HG03575 (cell line): ENCODE results near the gene SUSD4.
"Not testable (repeated sequence)": the region's sequence is repeated elsewhere in the genome, so short reads cannot be mapped to it uniquely, and the experiment has no call there.

Experiments used
- ATAC-seq: cut with Tn5 transposase; IDR thresholded peaks from one replicate; pipeline ENCODE4 v1.9.1; 2021; ENCODE audit not compliant: unreplicated experiment, insufficient number of reproducible peaks, low FRiP score; ENCODE audit errors: extremely low read depth

Gene SUSD4

DNA sequence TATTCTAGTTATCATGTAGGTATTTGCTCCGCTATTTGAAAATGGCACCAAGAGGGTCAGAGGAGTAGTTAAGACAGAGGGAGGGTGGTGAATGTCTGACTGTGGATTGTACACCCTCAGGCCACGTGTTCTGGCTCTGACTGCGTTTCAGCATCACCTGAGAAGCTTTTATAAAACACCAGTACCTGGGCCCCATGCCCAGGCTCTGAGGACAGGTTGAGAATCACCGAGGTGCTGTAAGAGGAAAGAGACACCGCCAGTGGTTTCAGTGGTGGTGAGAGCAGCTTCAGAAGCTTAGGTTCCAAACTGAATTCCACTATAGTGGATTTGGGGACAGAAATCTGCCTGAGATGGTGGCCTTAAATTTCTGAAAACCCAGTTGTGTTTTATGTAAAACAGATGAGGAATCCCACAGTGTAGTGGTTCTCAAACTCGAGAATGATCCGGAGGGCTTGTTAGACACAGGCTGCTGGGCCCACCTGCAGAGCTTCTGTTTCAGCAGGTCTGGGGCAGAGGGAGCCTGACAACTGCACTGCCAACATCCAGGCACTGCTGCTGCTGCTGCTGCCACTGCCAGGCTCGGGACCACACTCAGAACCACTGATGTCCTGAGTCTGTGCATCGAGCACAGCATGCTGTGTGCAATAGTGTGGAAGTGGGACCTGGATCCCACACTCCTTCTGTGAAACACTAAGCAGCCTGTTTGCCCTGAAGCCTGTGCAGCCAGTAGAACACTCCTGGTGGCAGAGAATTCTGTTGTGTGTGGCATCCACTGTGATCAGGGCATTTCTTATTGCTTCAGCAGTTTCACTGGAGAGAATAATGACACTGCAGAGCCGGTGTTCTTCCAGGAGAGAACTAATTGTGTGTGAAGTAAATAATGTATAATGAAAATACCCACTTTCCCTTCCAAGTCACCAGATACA is 98.7 kb downstream of the SUSD4 start:
- ATAC-seq = no peak

- no peak for ATAC-seq
These were observed 99.4 kb downstream of the SUSD4 start for GRCh38 chr1:223264529-223264928.

DNA sequence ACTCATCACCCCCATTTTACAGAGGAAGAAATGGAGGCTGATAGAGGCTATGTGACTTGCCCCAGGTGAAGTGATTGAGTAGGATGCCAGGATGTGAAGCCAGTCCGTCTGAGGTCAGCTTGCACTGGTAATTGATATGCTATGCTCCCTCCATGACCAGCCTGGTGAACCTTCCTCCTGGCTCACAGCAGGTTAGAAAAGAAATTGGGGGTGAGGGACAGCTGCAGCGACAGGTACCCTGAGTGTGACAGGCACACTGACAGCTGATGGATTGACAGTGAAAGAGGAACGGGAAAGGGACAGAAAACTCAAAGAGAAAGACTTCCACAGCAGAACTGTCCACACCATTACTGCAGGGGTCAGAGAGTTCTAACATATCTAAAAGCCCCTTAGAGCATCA is 102.1 kb downstream of the SUSD4 start:
- ATAC-seq = no peak

- no peak for ATAC-seq
These were observed 103.3 kb downstream of the SUSD4 start for GRCh38 chr1:223260712-223261111.

- no peak for ATAC-seq
These were observed 104.5 kb downstream of the SUSD4 start for GRCh38 chr1:223259462-223259861.

DNA sequence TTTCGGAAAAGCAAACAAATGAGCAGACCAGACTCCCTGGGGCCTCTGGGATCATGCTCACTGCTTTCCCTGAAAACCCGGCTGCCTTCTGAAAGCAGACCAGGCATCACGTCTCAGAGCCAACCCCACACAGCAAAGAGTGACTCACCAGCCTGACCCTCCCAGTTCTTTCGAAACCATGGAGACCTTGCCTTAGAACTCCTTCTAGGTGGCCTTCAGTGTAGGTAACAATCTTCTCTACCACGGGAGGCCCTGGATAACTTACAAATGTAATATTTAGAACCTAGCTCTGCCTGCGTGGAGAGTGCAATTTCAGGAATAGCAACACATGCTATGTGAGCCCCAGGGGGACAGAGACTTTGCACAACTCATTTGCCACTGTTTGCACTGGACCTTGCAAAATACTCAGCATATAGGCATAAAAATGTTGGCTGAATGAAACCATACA is 105.2 kb downstream of the SUSD4 start:
- ATAC-seq = no peak

DNA sequence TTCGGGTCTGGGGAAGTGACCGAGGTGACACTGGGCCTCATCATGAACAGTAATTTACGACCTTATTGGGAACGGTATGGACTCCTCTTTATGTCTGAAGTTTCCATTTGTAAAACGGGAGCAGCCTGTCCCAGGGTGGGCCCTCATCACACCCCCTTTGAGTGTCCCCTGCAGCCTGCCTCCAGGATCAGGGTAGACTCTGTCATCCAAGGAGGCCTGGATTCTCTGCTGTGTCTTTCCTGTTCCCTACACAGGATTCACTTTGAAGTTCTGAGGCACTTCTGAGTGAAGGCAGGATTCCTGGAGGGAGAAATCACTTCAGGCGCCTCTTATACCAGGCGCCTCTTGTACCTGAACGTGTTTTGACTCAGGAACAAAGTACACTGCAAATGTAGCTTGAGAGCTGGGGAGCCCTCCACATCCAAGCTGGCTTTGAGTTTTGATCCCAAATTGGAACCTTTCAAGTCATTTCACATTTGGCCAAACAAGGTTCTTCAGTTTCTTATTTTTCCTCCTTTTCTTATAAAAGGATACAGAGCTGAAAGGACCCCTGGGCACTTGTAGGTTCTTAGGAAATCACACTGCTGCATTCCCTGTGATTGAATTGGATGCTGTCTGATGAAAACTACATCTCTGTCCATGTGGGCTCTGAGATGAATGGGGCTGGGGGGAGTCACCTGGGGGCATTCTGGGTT is 106.0 kb downstream of the SUSD4 start:
- ATAC-seq = no peak

DNA sequence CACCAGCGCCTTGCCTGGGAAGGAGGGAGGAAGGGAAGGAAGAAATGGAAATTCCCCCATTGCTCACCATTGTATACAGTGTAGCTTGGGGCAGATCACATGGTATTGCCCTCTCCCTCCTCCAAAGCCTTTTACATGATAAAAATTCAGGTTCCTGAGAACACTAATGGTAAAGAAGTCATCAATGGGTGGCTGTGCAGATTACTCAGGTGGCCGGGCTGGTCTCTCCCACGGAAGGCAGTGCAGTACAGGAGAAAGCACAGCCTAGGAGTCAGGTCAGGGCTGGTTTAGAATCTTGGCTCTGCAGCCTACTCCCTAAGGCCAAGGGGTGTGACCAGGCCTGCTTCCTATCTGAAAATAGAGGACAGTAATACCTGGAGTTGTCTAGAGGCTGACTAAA is 107.9 kb downstream of the SUSD4 start:
- no peak for ATAC-seq

DNA sequence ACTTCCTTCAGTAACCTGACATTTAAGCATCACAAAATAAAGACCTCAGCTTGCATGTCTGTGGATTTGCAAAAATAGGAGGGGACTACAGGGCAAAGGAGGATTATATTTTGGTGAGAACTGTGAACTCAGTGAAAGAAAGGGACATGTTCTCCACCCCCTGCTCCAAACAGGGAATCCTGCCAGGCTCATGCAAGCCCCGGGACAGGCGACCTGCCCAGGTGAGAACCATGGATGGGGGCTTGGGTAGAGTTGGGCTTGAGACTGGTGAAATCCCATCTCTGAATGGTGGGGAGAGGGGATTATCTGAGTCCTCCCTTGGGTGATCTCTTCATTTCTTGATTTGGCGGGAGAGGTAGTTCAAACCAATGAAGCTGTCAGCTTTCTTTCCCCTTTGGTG is 110.1 kb downstream of the SUSD4 start:
- no peak for ATAC-seq

GRCh38 chr1:223251387-223251786 is 112.6 kb downstream of the SUSD4 start:
- not testable (repeated sequence) for ATAC-seq

GRCh38 chr1:223250632-223251015 is 113.4 kb downstream of the SUSD4 start:
- no peak for ATAC-seq

DNA sequence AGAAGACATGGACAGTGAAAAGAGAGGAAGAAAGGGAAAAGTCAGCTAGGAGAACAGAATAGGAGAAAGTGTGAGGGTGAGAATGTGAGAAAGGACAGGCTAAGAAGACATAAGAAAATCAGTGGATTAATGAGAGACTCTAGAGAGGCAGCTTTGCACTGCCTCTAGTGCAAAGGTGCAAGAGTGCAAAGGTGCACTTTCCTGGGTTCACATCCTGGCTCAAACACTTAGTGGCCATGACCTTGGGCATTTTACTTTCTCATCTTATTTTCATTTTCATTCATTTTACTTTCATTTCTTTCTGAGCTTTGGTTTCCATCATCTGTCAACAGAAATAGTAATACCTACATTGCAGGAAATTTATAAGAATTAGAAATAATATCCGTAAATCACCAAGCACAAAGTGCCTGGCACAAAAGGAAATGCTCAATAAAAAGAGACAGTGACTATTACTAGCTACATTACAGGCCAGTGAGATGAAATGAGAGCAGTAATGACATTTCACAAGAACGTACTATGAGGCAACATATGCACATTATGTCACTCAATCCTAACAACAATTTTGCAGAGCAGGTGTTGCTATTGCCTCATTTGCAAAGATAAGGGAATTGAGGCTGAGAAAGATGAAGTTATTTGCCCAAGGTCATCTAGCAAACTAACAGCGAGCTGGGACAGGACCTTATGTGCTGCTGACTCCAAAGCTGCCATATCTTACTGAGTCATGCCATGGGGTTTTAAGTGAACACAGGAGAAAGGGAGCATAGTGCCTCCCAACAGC is 113.9 kb downstream of the SUSD4 start:
- no peak for ATAC-seq

DNA sequence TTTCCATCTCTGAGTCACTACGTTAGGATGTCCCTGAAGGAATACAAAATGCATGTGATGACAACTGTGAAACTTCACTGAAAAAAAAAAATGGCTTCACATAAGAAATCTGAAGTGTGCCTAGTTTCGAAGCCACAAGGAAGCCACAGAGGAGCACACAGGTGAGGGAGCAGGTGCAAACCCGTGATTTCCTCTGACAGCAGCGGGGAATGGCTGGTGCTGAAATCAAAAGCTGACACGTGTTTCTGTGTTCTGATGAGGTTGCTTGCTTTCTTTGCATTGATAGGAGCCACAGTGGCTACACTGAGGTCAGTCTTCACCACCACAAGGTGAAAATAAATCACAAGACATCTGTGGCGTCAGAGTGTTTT is 115.2 kb downstream of the SUSD4 start:
- no peak for ATAC-seq

GRCh38 chr1:223248001-223248769 is 115.8 kb downstream of the SUSD4 start:
- ATAC-seq = no peak

- ATAC-seq = no peak
These were observed 117.4 kb downstream of the SUSD4 start for GRCh38 chr1:223246476-223247112.

GRCh38 chr1:223245983-223246382 is 118.0 kb downstream of the SUSD4 start:
- no peak for ATAC-seq

GRCh38 chr1:223245411-223245810 is 118.6 kb downstream of the SUSD4 start:
- no peak for ATAC-seq

GRCh38 chr1:223244366-223245103 is 119.4 kb downstream of the SUSD4 start:
- no peak for ATAC-seq
